NCI-H146 treated with DMSO at 0.1 percent for 48 hours (cell line): Measurements from ENCODE around the gene SEC23IP.

Experiments
- DNase-seq: peaks from one replicate; lab custom pipeline; 2025; ENCODE audit not compliant: unreplicated experiment; lab: John Stamatoyannopoulos, UW

The SEC23IP gene

GRCh38 chr10:119933179-119933578 lies 40.6 kb downstream of the SEC23IP start:
- DNase-seq: no peak

GRCh38 chr10:119940487-119940886 lies 48.0 kb downstream of the SEC23IP start:
- DNase-seq: no peak

GRCh38 chr10:119942973-119943372 lies 50.4 kb downstream of the SEC23IP start:
- DNase-seq: no peak

DNA sequence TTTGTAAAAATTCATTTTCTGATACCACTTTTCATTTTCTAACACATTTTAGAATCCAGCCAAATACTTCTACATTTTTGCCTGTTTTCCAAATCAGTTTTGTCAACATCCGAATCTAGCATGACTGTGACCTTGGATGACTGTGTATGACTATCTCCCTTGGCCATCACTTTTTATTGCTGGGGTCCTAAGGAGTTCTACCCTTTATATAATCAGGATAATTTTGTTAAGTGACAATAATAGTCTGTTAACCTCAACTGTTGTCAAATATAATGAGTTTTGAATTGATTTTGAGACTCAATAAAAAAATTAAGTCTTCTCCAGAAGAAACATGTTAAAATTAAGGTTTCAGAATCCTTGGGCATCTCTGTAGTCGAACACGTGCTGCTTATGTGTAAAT lies 53.3 kb downstream of the SEC23IP start:
- no peak for DNase-seq

- DNase-seq: no peak
These were observed 54.8 kb downstream of the SEC23IP start for GRCh38 chr10:119947300-119947699.

DNA sequence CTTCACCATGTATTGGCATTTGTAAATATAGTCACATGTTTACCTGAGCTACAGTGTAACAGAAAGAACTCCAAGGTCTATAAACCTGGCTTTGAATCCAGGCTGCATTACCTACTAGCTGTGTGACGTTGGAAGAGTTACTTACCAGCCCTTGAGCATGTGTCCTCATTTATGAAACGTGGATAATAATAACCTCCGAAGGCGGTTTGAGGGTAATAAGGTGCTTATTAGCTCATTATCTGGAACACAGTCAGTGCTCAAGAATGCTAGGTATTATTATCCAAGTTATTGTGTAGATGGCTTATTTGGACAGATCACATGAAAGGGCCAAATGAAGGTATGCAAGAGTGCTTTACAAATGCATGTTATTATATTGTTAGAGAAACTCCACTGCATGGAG lies 64.9 kb downstream of the SEC23IP start:
- DNase-seq: no peak

DNA sequence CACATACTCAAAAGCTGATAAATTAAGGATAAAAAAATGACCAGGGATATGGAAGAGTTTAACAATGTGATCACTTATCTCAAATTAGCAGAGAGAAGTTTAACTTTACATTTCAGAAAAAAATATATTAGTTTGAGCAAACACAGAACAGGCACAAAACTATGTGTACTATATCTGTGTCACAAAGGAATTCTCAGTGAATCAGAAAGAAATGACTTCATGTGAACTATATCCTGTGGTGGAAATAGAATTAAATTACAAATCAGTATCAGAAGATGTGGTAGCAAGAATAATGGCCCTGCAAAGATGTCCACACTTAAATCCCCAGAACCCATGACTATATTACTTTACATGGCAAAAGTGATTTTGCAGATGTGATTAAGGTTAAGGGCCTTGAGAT lies 70.3 kb downstream of the SEC23IP start:
- no peak for DNase-seq

DNA sequence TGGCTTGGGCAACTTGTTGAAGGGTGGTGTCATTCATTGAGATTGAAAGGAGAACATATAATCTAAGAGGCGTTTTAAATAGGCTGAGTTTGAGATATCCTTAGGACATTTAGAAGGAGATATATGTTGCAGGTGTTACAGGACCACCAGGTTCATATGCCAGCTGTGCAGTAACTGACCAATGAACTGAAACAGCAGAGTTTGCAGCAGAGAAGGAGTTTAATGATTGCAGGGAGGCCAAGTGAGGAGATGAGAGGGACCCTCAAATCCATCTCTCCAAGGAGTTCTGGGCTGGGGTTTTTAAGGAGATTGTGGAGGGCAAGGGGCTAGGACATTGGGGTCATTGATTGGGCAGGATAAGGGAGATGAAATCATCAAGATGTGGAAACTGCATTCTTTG lies 74.5 kb downstream of the SEC23IP start:
- no peak for DNase-seq

- DNase-seq: no peak
These were observed 77.1 kb downstream of the SEC23IP start for GRCh38 chr10:119969609-119970008.

GRCh38 chr10:119970107-119970506 lies 77.6 kb downstream of the SEC23IP start:
- no peak for DNase-seq

GRCh38 chr10:119970963-119971362 lies 78.4 kb downstream of the SEC23IP start:
- DNase-seq: no peak

GRCh38 chr10:119973281-119973680 lies 80.8 kb downstream of the SEC23IP start:
- no peak for DNase-seq

DNA sequence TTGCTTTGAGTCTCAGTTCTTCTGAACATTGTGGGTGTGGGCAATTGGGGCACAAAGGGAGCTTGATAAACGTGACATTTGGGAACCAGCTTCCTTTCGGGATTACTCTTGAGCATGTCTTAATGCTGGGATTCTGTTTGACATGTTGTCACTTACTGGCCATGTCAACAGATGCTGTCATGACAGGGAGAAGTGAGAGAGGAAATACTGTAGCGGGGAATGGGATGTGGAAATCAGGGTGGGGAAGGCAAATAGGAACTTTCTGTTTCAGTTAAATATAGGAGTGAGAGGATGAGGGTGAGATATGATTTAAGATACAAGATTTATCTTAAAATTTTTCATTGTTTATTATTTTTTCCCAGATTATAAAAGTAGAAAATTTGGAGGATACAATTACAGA lies 83.9 kb downstream of the SEC23IP start:
- DNase-seq: no peak

GRCh38 chr10:119980956-119981750 lies 88.6 kb downstream of the SEC23IP start:
- no peak for DNase-seq

- DNase-seq: no peak
These were observed 89.3 kb downstream of the SEC23IP start for GRCh38 chr10:119981826-119982225.

DNA sequence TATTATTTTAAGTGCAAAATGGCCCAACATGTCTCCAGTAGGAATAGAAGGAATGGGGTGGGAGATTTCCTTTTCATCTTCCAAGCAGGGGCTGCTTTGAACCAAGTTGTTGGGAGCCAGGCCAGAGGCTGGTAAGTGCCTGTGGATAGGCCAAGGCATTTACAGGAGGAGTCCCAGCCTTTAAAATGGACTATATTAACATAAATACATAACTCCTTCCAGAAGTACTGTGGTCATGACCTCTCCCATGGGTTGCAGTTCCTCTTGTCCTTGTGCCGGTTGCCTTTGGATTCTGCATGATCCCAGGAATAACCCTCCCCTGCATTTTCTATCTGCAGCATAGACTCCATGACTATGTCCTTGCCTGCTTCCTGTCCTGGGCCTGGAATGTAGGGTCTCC lies 95.8 kb downstream of the SEC23IP start:
- no peak for DNase-seq

GRCh38 chr10:119989966-119990365 lies 97.4 kb downstream of the SEC23IP start:
- no peak for DNase-seq

- no peak for DNase-seq
These were observed 98.5 kb downstream of the SEC23IP start for GRCh38 chr10:119991066-119991465.

GRCh38 chr10:119991816-119992215 lies 99.3 kb downstream of the SEC23IP start:
- no peak for DNase-seq
